ENCODE data around the gene SDK1. TPM values are rescaled to one million over a fixed set of nuclear protein-coding genes. Genes with fewer than 3 reads are reported as not detected.

Gene SDK1
- total and polyA plus RNA-seq, 10 of the 15 experiments (the other 5 are each of a cell fraction or from before 2014, with no cell fraction given): 0.14 to 0.33 TPM; not detected in 8

DNA sequence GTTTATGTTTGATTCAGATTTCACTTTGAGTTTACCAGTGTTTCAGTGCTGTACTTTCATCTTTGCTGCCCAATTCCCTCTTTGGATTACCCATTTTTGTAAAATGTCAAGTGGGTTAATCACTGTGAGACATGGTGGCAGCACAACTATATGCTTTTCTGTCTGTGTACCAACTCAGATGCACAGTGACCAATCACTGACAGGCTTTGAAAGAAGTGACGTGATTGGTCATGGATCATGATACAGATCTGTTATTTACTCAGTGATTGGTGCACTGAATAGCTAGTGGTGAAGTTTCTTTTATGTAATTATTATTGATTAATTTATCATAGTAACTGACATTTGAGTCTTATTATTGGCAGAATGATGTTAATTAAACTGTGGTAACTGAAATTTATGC, 126.9 kb downstream of the SDK1 start:
- intact Hi-C loops (cut with micrococcal nuclease; ENCODE audit: unreplicated experiment) (no loop called here), in situ Hi-C loops (cut with MboI) (no loop called here)
- ChIA-PET RAD21 (ENCODE audit: unreplicated experiment) (no interaction called here), POLR2A (no interaction called here), CTCF (no interaction called here), SMC1A (ENCODE audit: uncharacterized antibody, unreplicated experiment) (interaction anchor here (0.7 kb wide), 1 partner anchor 24 kb away, joined by 3 read pairs; no protein-coding TSS in a partner anchor)
- Histone ChIP-seq H3K9ac (ENCODE audit: control insufficient read depth, insufficient read depth, low read length) (no peak overlapping the region), H3K79me2 (ENCODE audit: control insufficient read depth, insufficient read depth, low read length) (no peaks in the 10 kb centered on the region), H3K4me1 (ENCODE audit: control insufficient read depth, insufficient read depth, low read length) (no peaks in the 10 kb centered on the region), H3K36me3 (ENCODE audit: control insufficient read depth in 2 of 2, insufficient read depth in 2 of 2, low read length in 1 of 2) (no peaks in the 10 kb centered on the region), H3K27ac (ENCODE audit: control insufficient read depth, insufficient read depth) (no peak overlapping the region), H3K4me3 (no peak overlapping the region), H3K9me3 (replicated peaks; ENCODE audit: control insufficient read depth, insufficient read depth, low read length) (no peaks in the 10 kb centered on the region), H3K27me3 (replicated peaks in 1 of 2; ENCODE audit: control insufficient read depth in 2 of 2, insufficient read depth in 2 of 2, low read length in 1 of 2) (no peaks in the 10 kb centered on the region), H2AFZ (ENCODE audit: control insufficient read depth, low read depth, low read length) (no peak overlapping the region), H3K4me2 (ENCODE audit: control insufficient read depth, insufficient read depth) (no peak overlapping the region), H4K20me1 (ENCODE audit: control insufficient read depth, insufficient read depth) (no peaks in the 10 kb centered on the region)
- ATAC-seq (no peak), DNase-seq (ENCODE audit: low read depth, low spot score) (no peak), FAIRE-seq (no peak)
- 0% methylated on average over 1 of the region's 1 CpG for WGBS (ENCODE audit: insufficient coverage, insufficient replicate concordance, low lambda C conversion rate, missing lambda C conversion rate)
- no TSS peak for BruUV-seq (replicated peaks)
- no peak for TF ChIP-seq TAF1 (IDR thresholded peaks at IDR 0.05; ENCODE audit: borderline replicate concordance, low read depth, low read length)
- TF ChIP-seq TCF7 (IDR thresholded peaks at IDR 0.05; ENCODE audit: borderline replicate concordance): no peak
- TF ChIP-seq, protein P1, sequence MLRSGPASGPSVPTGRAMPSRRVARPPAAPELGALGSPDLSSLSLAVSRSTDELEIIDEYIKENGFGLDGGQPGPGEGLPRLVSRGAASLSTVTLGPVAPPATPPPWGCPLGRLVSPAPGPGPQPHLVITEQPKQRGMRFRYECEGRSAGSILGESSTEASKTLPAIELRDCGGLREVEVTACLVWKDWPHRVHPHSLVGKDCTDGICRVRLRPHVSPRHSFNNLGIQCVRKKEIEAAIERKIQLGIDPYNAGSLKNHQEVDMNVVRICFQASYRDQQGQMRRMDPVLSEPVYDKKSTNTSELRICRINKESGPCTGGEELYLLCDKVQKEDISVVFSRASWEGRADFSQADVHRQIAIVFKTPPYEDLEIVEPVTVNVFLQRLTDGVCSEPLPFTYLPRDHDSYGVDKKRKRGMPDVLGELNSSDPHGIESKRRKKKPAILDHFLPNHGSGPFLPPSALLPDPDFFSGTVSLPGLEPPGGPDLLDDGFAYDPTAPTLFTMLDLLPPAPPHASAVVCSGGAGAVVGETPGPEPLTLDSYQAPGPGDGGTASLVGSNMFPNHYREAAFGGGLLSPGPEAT (IDR thresholded peaks at IDR 0.05; ENCODE audit: low read depth): no peak
- TF ChIP-seq SMC3 (IDR thresholded peaks at IDR 0.05; ENCODE audit: borderline replicate concordance, low read length): no peak
- TF ChIP-seq, protein P2, sequence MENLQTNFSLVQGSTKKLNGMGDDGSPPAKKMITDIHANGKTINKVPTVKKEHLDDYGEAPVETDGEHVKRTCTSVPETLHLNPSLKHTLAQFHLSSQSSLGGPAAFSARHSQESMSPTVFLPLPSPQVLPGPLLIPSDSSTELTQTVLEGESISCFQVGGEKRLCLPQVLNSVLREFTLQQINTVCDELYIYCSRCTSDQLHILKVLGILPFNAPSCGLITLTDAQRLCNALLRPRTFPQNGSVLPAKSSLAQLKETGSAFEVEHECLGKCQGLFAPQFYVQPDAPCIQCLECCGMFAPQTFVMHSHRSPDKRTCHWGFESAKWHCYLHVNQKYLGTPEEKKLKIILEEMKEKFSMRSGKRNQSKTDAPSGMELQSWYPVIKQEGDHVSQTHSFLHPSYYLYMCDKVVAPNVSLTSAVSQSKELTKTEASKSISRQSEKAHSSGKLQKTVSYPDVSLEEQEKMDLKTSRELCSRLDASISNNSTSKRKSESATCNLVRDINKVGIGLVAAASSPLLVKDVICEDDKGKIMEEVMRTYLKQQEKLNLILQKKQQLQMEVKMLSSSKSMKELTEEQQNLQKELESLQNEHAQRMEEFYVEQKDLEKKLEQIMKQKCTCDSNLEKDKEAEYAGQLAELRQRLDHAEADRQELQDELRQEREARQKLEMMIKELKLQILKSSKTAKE (IDR thresholded peaks at IDR 0.05; ENCODE audit: low read depth, poor library complexity, severe bottlenecking): no peak
- TF ChIP-seq KLF5 (IDR thresholded peaks at IDR 0.05; ENCODE audit: partially characterized antibody): no peak
- no peak for TF ChIP-seq NFXL1 (IDR thresholded peaks at IDR 0.05; ENCODE audit: borderline replicate concordance)
- no peak for TF ChIP-seq EP300 (IDR thresholded peaks at IDR 0.05; ENCODE audit: borderline replicate concordance in 1 of 2, control insufficient read depth in 1 of 2, low read depth in 2 of 2, low read length in 2 of 2)
- TF ChIP-seq RFX5 (IDR thresholded peaks at IDR 0.05; ENCODE audit: low read depth, low read length): no peak

Measured in GM12878 (cell line).